ENCODE measurements around the gene HOXC11.

Gene HOXC11

DNA sequence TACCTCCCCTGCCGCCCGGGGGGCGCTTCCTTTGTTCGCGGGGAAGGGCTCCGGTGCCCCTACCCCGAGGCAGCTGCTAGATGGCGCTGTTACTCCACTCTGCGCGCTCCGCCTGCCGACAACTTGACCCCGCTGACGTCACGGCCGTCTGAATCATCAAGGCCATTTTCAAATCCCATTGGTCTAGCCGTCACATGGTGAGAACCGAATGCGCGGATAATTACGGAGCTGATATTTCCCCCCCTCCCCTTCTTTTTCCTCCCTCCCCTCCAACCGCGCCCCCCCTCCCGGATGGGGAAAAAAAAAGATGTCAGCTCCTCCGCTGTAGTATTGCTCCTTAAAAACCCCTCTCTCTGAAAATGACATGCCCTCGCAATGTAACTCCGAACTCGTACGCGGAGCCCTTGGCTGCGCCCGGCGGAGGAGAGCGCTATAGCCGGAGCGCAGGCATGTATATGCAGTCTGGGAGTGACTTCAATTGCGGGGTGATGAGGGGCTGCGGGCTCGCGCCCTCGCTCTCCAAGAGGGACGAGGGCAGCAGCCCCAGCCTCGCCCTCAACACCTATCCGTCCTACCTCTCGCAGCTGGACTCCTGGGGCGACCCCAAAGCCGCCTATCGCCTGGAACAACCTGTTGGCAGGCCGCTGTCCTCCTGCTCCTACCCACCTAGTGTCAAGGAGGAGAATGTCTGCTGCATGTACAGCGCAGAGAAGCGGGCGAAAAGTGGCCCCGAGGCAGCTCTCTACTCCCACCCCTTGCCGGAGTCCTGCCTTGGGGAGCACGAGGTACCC lies 12.2 kb downstream of the HOXC11 start, which contains the start of gene HOXC10:
TSS of gene HOXC10 (plus strand) at position 246 of the 791 bp plus-strand sequence. CDS start at position 360, 114 bp downstream.
- DNase-seq, result peak in 18 of 56 donors; percentile 1 to 58 (median 14)

DNA sequence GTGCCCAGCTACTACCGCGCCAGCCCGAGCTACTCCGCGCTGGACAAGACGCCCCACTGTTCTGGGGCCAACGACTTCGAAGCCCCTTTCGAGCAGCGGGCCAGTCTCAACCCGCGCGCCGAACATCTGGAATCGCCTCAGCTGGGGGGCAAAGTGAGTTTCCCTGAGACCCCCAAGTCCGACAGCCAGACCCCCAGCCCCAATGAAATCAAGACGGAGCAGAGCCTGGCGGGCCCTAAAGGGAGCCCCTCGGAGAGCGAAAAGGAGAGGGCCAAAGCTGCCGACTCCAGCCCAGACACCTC lies 12.7 kb downstream of the HOXC11 start:
- DNase-seq, result no peak

DNA sequence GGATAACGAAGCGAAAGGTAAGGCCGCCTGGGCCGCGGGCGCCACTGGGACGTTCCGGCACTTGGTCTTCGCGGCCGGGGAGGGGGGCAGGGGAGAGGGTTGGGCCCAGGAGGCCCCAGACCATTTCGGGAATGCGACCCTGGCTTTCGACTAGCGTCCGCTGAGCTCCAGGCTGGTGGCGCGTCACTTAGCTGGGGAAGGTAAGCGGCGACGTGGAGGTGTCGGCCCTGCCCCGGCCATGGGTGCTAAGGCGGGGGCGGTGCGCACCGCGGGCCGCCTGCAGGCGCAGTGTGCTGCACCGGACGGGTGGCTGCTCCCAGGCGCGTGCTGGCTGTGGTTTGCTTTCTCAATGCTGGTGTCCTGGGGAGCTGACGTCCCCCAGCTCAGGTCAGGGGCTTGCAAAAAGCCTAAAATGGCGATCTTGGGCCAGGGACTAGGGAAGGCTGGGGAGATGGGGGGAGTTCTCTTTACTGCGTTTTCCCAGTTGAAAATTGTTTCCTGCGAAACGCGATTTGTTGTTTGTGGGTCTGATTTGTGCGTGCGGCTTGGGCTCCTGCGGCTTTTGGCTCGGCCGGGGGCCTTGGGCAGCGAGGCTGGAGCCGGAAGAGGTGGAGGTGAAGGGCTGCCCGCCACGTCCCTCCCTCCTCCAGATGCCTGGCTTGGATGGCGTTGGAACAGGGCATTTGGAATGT lies 13.2 kb downstream of the HOXC11 start:
- no peak for DNase-seq

DNA sequence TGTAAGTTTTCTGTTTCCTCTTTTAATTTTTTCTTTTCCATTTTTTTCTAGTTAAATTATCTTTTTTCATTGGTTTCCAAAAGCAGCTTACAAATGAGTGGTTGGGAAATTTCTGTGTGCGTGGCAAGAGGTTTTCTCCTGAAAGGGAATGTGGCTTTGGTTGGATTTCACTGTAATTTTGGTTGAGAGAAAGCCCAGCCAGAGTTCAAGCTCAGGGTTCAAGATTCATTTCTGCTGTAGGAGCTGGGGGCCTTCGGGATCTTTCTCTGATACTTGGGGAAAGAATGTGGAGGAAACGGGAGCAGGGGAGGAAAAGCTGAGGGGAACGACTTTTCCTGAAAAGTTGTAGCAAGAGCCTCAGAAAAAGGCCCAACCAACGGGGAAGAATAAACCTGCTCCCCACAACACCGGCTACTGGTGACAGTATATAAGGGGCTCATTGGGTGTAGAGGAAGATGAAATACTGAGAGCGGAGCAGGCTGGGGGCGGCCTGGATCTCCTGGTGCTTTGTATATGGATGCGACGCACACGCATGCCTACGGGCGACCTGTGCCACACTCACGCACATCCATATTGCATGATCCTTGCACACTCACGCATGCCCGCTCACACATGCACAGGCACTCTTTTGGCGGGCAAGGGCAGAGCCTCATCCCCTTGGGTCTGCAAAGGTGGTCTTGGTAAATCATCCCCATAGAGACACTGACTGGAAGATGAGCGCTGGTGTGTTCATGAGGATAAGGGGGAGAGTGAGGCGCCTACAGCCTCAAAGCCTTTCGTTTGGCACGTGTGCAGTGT lies 14.0 kb downstream of the HOXC11 start:
- no peak for DNase-seq

DNA sequence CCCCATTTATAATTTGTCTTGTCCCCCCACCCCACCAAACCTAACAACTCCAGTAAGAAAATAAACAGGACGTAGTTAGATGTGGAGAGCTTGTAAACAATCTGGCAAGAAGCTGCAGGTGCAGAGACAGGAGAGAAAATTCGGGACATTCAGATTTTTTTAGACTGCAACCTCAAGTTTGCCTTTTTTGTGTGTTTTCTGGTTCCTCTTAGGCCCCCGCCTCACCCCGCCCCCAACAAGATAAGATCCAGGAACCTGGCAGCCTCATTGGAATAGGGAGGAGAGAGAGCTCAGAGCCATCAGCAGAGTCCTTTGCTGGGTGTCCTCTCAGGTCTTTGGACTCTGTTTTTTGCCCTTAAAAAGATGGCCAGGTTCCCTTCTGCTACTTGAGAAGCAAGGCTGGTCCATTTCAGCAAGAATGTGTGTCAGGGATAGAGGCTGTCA lies 14.9 kb downstream of the HOXC11 start:
- DNase-seq, result no peak

DNA sequence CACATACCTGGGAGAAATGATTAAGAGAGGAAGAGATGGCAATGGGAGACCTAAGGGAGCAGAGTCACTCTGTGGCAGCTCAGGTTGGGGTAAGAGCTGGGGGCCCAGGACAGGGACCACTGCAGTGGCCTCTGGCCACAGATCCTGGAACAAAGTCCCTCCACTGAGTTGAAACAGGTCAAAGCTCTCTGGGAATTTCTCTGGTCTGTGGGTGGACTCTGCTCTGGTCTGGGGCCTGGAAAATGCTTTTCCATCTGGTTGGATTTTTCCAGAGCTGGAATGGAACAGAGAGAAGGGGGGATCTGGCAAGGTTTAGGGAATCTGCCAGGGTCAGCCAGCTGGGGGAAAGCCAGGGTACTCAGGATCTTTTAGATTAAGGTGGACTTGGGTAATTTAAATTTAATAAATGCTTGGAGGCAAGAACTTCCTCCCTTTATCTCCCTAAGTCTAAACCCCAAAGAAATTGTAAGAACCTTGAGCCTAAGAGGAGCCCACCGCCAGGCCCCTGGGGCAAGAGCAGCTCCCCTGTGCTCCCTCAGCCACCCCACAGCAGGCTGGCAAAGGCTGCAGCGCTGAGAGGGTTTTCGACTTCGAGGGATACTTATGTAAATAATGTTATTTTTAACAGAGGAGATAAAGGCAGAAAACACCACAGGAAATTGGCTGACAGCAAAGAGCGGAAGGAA lies 15.8 kb downstream of the HOXC11 start:
- DNase-seq, result no peak

DNA sequence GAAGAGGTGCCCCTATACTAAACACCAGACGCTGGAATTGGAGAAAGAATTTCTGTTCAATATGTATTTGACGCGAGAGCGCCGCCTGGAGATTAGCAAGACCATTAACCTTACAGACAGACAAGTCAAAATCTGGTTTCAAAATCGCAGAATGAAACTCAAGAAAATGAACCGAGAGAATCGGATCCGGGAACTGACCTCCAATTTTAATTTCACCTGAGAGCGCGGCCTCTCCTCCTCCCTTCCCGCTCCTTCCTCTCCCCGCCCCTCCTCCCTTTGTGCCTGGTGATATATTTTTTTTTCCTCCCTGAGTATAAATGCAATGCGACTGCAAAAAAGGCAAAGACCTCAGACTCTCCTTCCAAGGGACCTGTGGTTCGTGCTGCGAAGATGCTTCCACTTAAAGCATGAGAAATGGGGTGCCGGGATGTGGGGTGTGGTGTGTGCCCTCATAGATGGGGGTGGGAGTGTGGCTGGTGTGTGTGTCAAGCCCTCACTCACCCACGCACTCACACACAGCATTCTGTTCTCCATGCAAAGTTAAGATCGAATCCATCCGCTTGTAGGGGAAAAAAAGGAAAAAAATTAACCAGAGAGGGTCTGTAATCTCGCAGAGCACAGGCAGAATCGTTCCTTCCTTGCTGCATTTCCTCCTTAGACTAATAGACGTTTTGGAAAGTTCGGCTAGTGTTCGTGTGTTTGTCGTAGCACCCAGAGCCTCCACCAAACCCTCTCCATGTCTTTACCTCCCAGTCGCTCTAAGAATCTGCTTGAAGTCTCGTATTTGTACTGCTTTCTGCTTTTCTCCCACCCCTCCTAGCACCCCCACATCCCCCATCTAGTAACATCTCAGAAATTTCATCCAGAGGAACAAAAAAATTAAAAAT lies 16.5 kb downstream of the HOXC11 start:
- peak in 4 of 56 donors; percentile 3 to 21 (median 10) for DNase-seq

DNA sequence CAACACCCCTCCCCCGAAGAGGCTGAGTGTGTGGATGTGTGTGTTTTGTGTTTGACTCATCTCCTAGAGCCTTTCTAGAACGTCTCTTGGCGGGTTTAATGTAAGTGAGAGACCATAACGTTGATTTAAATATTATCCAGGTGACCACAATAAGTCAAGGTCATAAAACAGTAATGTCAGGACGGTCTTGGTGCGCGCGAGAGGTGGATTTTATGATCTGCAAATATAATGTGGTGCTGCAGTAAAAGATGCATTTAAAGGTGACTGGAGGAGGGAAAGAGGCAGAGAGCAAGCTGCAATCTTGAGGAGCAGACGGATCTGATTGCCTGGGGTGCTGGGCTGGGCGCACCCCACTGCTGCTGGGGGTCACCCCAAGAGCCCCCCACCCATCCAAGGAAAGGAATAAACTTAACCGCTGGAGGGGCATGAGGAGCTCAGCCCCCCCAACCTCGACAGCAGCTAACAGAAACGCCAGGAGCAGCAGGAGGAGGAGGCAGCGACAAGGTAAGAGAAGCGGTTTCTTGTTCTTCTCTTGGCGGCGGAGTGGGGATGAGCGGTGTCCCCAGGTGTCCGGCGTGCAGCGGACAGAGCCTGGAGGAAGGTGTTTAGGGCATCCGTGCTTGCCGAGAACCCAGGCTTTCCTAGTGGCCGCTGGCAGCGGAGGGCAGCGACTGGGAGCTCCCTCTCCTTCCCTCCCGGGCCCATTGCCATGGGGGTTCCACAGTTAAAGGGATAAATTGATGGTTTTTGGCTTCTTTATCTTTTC lies 17.6 kb downstream of the HOXC11 start:
- no peak for DNase-seq

DNA sequence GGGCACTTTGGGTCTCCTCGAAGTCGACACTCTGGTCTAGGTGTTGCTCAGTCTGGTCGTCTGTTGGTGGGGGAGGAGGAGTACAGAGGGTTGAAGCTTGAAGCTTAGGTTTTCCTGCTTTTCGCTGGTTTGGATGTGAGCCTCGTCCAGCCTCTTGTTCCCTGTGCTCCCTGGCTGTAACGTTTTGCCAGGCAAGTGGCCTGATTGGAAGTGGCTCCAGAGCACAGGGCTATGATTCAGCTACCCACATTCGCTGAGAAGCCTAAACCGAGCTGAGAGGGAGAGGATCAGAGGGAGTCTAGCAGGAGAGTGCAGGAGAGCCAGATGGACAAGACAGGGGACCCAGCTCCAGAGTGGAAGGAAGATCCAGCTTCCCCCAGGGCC lies 18.1 kb downstream of the HOXC11 start:
- no peak for DNase-seq

DNA sequence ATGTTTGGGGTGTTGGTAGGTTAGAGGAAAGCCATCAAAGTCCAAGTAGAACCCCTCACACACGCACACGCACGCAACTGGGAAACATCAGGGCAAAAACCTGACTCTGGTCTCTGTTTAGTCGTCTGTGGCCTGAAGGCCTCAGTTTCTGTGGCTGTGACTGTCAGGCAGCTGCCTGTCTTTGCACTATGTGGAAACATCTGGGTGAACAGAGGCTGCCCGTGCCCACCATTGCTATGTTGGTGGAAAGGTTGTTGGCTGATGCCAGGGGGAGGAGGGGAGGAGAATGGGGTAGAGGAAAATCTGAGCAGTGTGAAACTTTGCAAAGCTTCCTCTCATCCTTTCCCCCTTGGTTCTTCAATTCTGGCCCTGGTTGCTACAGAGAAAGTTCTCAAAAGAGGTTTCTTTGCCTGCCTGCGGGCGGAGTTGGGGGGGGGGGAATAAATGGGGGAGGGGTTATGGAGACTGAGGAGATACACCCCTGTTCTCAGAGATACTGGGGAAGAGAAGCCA lies 19.5 kb downstream of the HOXC11 start:
- DNase-seq, result no peak

DNA sequence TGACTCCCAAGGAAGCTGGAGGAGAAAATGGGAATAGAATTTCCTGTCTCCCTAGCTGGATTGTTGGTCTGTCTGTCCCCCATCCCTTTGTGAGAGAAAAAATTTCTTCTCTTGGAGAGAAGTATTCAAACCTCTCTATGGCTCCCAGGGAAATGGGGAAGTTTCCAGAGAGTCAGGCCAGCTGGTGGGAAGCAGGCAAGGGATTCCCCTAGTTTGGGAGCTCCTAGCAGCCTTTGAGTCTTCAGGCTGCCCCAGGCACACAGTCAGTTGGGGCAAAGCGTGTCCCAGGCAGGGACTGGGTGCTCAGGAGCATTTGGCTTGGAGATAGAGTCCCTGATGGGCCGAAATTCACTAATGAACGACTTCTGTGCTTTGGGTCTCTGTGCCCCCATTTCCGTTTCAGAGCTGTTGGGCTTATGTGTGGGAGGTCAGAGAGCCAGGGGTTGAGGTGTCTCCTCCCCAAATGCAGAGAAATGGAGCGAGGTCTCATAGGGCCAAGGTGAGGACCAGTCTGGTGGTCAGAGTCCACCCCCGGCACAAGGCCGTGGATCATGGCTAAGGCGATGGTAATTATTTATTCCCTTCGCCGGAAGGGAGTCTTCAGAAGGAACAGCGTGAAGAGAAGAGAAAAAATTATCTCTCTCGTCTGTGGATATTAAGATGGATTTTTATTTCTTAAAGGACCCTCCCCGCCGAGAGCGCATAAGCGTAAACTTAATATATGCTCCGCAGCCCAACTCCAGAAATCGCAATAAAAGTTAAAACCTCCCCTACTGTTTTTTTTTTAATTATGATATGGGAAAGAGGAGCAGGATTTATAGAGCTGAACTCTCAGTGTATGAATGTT lies 20.5 kb downstream of the HOXC11 start:
- DNase-seq, result no peak

DNA sequence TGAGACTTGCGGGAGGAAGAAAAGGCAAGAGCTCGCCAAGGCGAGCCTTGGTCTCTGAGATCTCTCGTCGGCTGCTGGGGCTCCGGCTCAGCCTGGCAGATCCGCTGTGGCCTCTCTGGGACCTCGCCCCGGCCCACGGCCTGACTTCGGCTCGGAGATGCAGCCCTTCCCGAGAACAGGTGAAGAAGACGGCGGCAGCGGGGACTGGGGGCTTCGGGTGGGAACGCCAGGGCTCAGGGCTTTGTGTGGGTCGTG lies 21.0 kb downstream of the HOXC11 start:
- no peak for DNase-seq

DNA sequence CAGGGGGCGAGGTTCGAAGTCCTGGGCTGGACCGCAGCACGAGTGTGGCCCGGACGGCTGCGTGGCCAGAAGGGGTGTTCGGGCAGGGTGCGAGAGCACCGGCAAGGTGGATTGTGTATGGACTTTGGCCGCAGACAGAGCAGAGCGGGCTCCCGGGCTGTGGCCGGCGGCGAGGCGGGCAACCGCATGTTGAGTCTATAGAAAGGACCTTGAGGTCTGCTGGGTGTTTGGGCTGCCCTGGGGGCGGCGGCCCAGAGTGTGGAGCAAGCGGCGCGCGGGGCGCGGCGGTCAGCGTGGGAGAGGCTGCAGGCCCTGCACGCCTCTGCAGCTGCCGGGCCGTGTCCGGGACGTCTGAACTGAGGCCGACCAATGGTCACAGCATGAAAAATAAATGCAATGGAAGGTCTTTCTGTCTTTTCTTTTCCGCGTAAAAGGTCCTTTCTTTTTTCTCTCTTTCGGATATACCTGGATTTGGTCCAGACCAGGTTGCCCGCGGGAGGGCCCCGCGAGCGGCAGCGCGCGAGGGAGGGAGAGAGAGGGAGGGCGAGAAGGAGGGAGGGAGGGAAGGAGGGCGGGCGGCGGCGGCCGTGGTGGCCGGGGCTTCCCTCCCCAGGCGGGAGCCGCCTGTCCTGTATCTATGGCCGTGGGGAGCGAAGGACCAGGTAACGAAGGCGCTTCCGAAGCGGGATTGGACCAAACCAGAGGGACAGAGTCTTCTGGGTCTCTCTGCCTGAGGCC lies 21.5 kb downstream of the HOXC11 start:
- no peak for DNase-seq

DNA sequence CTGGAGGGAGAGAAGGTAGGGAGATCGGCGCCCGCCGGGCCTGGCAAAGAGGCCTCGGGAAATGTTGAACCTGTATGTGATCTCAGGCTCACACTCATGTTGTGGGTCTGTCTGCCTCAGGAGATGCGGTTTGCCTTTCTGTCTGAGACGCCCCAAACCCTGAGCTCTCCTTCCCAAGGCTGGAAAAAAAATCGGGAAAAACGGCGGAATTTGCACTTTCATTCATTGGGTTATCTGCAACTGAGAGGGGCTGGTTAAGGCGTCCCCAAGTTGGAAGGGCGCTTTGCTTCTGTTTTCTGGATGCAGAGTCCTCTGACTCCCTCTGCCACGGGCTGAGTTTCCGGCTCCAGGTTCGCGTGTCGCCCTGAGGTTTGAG lies 22.1 kb downstream of the HOXC11 start:
- no peak for DNase-seq

DNA sequence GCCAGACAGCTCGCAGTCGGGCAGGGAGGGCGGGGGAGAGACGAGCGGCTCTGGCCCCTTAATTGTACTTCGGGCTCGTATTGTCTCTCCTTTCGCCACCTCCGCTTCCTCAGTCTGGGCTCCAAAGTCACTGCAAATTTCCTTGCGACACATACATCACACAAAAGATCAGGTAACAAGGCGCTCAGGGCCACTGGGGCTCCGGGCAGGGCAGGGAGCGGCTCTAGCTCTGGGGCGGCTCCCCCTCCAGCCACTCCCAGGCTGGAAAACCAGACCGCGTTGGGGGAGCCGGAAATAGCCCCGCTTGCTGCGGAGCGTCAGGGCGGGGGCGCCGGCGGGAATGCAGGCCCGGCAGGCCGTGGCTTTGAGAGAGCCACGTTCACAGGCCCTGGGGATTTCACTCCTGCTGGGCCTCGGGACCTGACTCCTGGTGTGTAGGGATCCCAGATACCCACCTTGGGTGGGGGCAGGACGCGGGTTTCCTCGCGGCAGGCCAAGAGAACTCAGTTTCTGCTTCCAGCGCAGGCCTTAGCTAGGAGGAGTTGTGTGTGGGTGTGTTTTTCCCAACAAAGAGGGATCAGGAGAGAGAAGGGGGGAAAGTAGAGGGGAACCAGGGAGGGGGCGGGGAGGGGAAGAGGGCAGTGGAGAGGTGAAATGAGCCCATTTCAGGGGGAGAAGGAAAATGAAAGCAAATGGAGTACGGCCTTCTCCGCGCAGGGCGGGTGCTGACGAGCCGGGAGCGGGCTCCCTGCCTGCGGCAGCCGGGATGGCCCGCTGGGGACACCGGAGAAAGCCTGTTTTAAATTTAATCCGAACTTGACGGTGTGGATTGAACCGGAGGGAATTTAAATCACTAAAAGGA lies 22.7 kb downstream of the HOXC11 start:
- DNase-seq, result no peak

DNA sequence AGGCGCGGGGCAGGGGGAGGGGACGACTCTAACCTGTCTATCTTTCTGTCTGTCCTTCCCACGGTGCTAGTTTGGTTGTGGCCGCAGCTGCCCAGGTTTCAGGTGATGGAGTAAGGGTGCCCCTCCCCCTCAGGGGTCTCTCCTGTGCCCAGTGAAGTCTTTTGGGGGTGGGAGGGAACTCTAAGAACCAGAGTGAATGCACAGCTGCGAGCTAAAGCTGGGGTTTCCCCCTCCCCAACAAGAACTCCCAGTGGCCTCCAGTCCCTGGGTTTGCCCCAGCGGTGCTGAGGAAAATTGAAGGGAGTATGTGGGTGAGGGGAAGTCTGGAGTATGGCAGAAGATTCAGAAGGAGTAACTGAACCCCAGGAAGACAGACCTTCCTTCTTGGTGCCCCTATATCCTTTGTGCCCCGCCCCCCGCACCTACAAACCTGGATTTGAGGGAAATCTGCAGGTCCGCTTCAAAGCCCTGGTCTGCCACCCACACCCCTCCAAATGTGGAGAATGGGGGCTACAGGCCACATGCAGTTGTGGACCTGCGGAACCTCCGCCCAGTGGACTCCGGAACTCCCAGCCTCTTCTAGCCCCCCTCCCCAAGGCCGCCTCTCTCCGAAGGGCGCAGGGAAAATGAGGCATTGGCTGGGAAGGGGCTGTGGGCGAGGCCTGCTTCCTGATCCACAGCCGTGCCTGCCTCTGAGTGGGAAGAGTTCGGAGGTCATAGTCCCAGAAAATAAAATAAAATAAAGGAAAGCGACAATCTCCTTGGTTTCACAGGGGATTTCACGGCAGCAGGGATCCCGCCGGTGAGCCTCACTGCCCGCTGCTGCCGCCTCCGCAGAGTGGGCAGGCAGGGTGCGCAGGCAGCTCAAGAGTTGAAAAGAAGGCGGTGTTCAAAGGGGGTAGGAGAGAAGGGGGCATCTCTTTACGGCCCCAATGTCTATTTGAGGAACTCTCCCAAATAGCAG lies 23.6 kb downstream of the HOXC11 start:
- DNase-seq, result no peak

All from amygdala (tissue), 56 donors.